OCI-LY7 (cell line): Measurements from ENCODE around the gene STX18. TPM values are rescaled to one million over a fixed set of nuclear protein-coding genes. Genes with fewer than 3 reads are reported as not detected.

Experiments
- BruUV-seq: library from RNA; stranded (reverse); fragments of 400-500 nt; replicated peaks from 2 replicates; lab custom pipeline; 2021; lab: Mats Ljungman, UMichigan
- CTCF ChIA-PET: fragments of 300-600 bp; sonication (Branson Sonifier 250); formaldehyde crosslinking; loops from one replicate; lab custom pipeline; 2022; ENCODE audit warnings: antibody characterized with exemption; ENCODE audit not compliant: unreplicated experiment; lab: Charles Lee
- POLR2A ChIA-PET: fragments of 300-600 bp; sonication (Branson Sonifier 250); formaldehyde crosslinking; loops from one replicate; lab custom pipeline; 2022; ENCODE audit warnings: antibody characterized with exemption; lab: Charles Lee
- DNase-seq: peaks from one replicate; pipeline ENCODE4 v3.0.0-alpha.2; 2015; ENCODE audit warnings: low spot score
- H2AFZ ChIP-seq: fragments of 200-600 bp; sonication (generic), shearing (Covaris generic); 2 replicates; pipeline ENCODE4 v1.6.1; 2014; ENCODE audit warnings: mild to moderate bottlenecking, antibody characterized with exemption, low read length, moderate library complexity
- H3K27ac ChIP-seq: fragments of 200-600 bp; sonication (generic); 2 replicates; pipeline ENCODE4 v1.5.1; 2014; ENCODE audit warnings: mixed run types, low read depth, mild to moderate bottlenecking, moderate library complexity, low read length, inconsistent platforms; ENCODE audit not compliant: poor library complexity, severe bottlenecking
- H3K36me3 ChIP-seq: fragments of 200-600 bp; sonication (generic); 2 replicates; pipeline ENCODE4 v1.6.1; 2014; ENCODE audit warnings: mild to moderate bottlenecking, antibody characterized with exemption, low read length, moderate library complexity, mixed read lengths; ENCODE audit not compliant: insufficient read depth
- H3K4me1 ChIP-seq: fragments of 200-600 bp; sonication (generic); 2 replicates; pipeline ENCODE4 v1.5.1; 2014; ENCODE audit warnings: mild to moderate bottlenecking, low read length; ENCODE audit not compliant: insufficient read depth, poor library complexity, severe bottlenecking
- H3K4me2 ChIP-seq: fragments of 200-600 bp; sonication (generic); 2 replicates; pipeline ENCODE4 v1.6.1; 2014; ENCODE audit warnings: mild to moderate bottlenecking, low read length
- H3K4me3 ChIP-seq: fragments of 200-600 bp; sonication (generic); 2 replicates; pipeline ENCODE4 v1.5.1; 2014; ENCODE audit warnings: mild to moderate bottlenecking, low read depth, low read length; ENCODE audit not compliant: poor library complexity, severe bottlenecking
- H3K79me2 ChIP-seq: fragments of 200-600 bp; sonication (generic); 2 replicates; pipeline ENCODE4 v1.6.1; 2016; ENCODE audit warnings: low read depth, mild to moderate bottlenecking, low read length, moderate library complexity, mixed read lengths; ENCODE audit not compliant: insufficient read depth
- H3K9me2 ChIP-seq: fragments of 200-600 bp; sonication (generic); 2 replicates; pipeline ENCODE4 v1.6.1; 2016; ENCODE audit warnings: mild to moderate bottlenecking, low read length, mixed read lengths; ENCODE audit not compliant: insufficient read depth
- H3K9me3 ChIP-seq: fragments of 200-600 bp; sonication (generic); 2 replicates; pipeline ENCODE4 v1.6.1; 2014; ENCODE audit warnings: mild to moderate bottlenecking, mixed run types, low read length, mixed read lengths
- H4K20me1 ChIP-seq: fragments of 200-600 bp; sonication (generic); 2 replicates; pipeline ENCODE4 v1.6.1; 2014; ENCODE audit warnings: mild to moderate bottlenecking, antibody characterized with exemption, low read length, moderate library complexity, mixed read lengths; ENCODE audit not compliant: insufficient read depth
- EZH2phosphoT487 ChIP-seq: fragments of 200-600 bp; sonication (generic); IDR thresholded peaks from 2 replicates; pipeline ENCODE4 v1.6.1; 2018; ENCODE audit warnings: low read depth, borderline replicate concordance, mild to moderate bottlenecking, mixed run types, antibody characterized with exemption, low read length, moderate library complexity, mixed read lengths
- intact Hi-C: fragments of 100-400 bp; cut with micrococcal nuclease; formaldehyde crosslinking; loops from one replicate; pipeline ENCODE4 v1.10.0; 2022; ENCODE audit not compliant: unreplicated experiment
- total RNA-seq, 2 experiments: library from RNA; depleted of rRNA in 1 of 2; stranded (reverse); fragments of >200 nt in 1 of 2; shearing (Covaris generic) in 1 of 2; gene quantifications; 2 replicates each; pipeline ENCODE4 v1.2.3, GENCODE V29; 2014 to 2022
- TF ChIP-seq, protein P1 (sequence below): fragments of 200-600 bp; sonication (generic); conservative IDR thresholded peaks from 2 replicates; pipeline ENCODE4 v1.5.1; 2014; ENCODE audit warnings: mild to moderate bottlenecking, antibody characterized with exemption, low read length, moderate library complexity, mixed read lengths

The STX18 gene
- total RNA-seq, 2 experiments from 2014 or later: 30.6 to 35.2 TPM

DNA sequence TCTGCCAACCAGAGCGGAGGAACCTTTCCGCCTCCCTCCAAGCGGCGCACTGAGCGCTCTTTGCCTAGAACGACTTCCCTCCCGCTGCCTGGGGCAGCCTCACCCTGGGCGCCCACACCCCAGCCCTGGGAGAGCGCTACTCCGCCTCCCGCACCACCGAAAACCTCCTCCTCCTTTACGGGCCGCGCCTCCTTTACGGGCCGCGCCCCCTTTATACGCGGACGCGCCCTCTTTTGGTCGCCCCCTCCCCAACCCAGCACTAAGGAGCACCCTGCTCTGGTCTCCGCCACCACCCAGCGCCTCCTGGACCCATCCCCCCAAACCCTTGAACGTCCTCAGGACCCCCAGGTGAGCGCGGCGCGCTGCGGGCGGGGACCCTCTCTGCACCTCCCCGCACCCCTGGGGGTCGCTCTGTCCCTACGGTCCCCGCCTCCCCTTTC lies 155.5 kb downstream of the STX18 start:
- BruUV-seq: no TSS peak
- Histone ChIP-seq H2AFZ (peak overlapping the region; percentile 52), H3K79me2 (no peaks in the 10 kb centered on the region), H3K9me3 (no peaks in the 10 kb centered on the region), H3K9me2 (no peaks in the 10 kb centered on the region), H3K4me3 (peak overlapping the region; percentile 79), H3K4me1 (peaks cover 42% of the 10 kb centered on the region), H3K27ac (peak overlapping the region; percentile 54), H4K20me1 (no peaks in the 10 kb centered on the region), H3K36me3 (no peaks in the 10 kb centered on the region), H3K4me2 (peak overlapping the region; percentile 72)
- DNase-seq: peak; percentile 66
- intact Hi-C loops: loop anchor here (2.0 kb wide), 1 partner anchor 42 kb away; no protein-coding TSS in a partner anchor
- ChIA-PET POLR2A (interaction anchor here (1.4 kb wide), 1 partner anchor 43 kb away, joined by 3 read pairs; no protein-coding TSS in a partner anchor), CTCF (no interaction called here)
- TF ChIP-seq EZH2phosphoT487: no peak
- TF ChIP-seq, protein P1, sequence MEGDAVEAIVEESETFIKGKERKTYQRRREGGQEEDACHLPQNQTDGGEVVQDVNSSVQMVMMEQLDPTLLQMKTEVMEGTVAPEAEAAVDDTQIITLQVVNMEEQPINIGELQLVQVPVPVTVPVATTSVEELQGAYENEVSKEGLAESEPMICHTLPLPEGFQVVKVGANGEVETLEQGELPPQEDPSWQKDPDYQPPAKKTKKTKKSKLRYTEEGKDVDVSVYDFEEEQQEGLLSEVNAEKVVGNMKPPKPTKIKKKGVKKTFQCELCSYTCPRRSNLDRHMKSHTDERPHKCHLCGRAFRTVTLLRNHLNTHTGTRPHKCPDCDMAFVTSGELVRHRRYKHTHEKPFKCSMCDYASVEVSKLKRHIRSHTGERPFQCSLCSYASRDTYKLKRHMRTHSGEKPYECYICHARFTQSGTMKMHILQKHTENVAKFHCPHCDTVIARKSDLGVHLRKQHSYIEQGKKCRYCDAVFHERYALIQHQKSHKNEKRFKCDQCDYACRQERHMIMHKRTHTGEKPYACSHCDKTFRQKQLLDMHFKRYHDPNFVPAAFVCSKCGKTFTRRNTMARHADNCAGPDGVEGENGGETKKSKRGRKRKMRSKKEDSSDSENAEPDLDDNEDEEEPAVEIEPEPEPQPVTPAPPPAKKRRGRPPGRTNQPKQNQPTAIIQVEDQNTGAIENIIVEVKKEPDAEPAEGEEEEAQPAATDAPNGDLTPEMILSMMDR: no peak

DNA sequence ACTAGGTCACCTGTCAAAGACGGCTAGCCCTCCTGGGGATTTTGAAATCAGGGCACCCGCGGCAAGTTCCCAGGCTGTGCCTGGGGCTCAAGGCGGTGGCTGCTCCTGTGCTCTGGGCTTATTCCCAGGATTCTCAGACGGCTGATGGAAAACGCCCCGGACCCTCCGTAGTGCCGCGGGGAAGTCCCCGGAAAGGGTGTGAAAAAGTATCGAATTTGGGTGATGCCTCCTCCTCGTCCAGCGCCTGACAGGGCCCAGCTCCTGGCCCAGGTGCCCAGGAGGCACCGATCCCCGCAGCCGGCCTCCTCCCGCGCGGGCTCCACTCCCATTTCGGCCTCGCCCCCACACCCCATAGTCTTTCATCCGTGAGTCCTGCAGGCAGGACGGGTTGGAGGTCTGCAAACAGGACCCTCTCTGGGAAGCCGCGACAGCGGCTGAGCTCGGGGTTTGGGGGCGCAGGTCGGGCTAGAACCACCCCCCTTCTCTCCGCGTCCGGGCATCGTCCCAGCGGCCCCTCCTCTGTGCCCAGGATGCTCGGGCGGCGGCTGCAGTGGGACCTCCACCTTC lies 156.0 kb downstream of the STX18 start:
- no peaks in the 10 kb centered on the region for H3K36me3 ChIP-seq
- no peaks in the 10 kb centered on the region for H4K20me1 ChIP-seq
- BruUV-seq: no TSS peak
- ChIA-PET POLR2A (no interaction called here), CTCF (no interaction called here)
- no peak for TF ChIP-seq EZH2phosphoT487
- TF ChIP-seq, protein P1: no peak
- no peaks in the 10 kb centered on the region for H3K9me3 ChIP-seq
- H3K4me2 ChIP-seq: peak overlapping the region; percentile 72
- peak overlapping the region; percentile 79 for H3K4me3 ChIP-seq
- intact Hi-C loops: loop anchor here (2.0 kb wide), 1 partner anchor 41 kb away; no protein-coding TSS in a partner anchor
- peak overlapping the region; percentile 52; the same call in 1 of the 2 replicates for H2AFZ ChIP-seq
- H3K9me2 ChIP-seq: no peaks in the 10 kb centered on the region
- no peaks in the 10 kb centered on the region for H3K79me2 ChIP-seq
- H3K27ac ChIP-seq: peak overlapping the region; percentile 54
- DNase-seq: no peak
- peaks cover 42% of the 10 kb centered on the region for H3K4me1 ChIP-seq

DNA sequence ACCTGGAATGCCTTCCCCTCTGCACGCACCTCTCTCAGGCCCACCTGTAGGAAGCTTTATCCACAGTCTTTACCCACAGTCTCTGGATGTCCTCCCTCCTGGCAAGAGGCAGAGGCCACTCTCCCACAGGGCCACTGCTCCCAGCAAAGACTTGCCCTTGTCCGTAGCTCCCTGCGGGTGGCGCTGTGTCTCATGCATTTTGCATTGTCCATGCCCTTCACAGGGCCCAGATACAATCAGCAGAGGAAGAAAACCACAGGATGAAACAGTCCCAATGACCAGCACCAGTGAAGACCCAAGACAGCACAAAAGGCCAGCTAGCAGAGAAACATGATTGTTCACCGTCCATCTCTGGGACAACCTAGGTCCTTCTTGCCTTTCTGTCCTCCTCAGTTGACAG lies 157.0 kb downstream of the STX18 start:
- peak; percentile 49 for DNase-seq
- H3K9me3 ChIP-seq: no peaks in the 10 kb centered on the region
- no peak overlapping the region for H3K4me2 ChIP-seq
- ChIA-PET POLR2A (interaction anchor here (0.6 to 0.9 kb wide), 2 partner anchors 167 to 388 kb away, joined by 3 to 4 read pairs; no protein-coding TSS in a partner anchor), CTCF (interaction anchor here (0.7 to 1.6 kb wide), 2 partner anchors 12 to 27 kb away, joined by 3 to 7 read pairs; no protein-coding TSS in a partner anchor)
- H3K27ac ChIP-seq: no peak overlapping the region
- H3K9me2 ChIP-seq: no peaks in the 10 kb centered on the region
- no peaks in the 10 kb centered on the region for H3K36me3 ChIP-seq
- intact Hi-C loops: no loop called here
- TF ChIP-seq EZH2phosphoT487: no peak
- TF ChIP-seq, protein P1: peak; percentile 81
- H3K4me1 ChIP-seq: peaks cover 42% of the 10 kb centered on the region
- BruUV-seq: no TSS peak
- H4K20me1 ChIP-seq: no peaks in the 10 kb centered on the region
- no peaks in the 10 kb centered on the region for H3K79me2 ChIP-seq
- no peak overlapping the region for H2AFZ ChIP-seq
- no peak overlapping the region for H3K4me3 ChIP-seq
